OCI-LY1 (cell line): ENCODE results near the gene SHC3.

Experiments used
- H2AFZ ChIP-seq: fragments of 200-600 bp; sonication (generic), shearing (Covaris generic); 2 replicates; pipeline ENCODE4 v1.6.0; 2014; ENCODE audit warnings: antibody characterized with exemption, mild to moderate bottlenecking, low read length
- H3F3A ChIP-seq: fragments of 200-600 bp; sonication (generic), shearing (Covaris generic); 2 replicates; pipeline ENCODE4 v1.6.0; 2014; ENCODE audit warnings: mild to moderate bottlenecking, antibody characterized with exemption, low read length, moderate library complexity; ENCODE audit not compliant: insufficient read depth
- H3K27ac ChIP-seq: fragments of 200-600 bp; sonication (generic); 2 replicates; pipeline ENCODE4 v1.5.1; 2014; ENCODE audit warnings: low read length, mixed run types, mild to moderate bottlenecking, low read depth; ENCODE audit not compliant: poor library complexity, severe bottlenecking
- H3K27me3 ChIP-seq: fragments of 200-600 bp; sonication (generic); 2 replicates; pipeline ENCODE4 v1.6.0; 2014; ENCODE audit warnings: antibody characterized with exemption, mild to moderate bottlenecking, low read length, moderate library complexity; ENCODE audit not compliant: insufficient read depth
- H3K36me3 ChIP-seq: fragments of 200-600 bp; sonication (generic); 2 replicates; pipeline ENCODE4 v1.6.1; 2014; ENCODE audit warnings: mild to moderate bottlenecking, antibody characterized with exemption, low read length, moderate library complexity, mixed read lengths; ENCODE audit not compliant: insufficient read depth
- H3K4me1 ChIP-seq: fragments of 200-600 bp; sonication (generic); 2 replicates; pipeline ENCODE4 v1.5.1; 2014; ENCODE audit warnings: mild to moderate bottlenecking, low read length, moderate library complexity; ENCODE audit not compliant: insufficient read depth, severe bottlenecking
- H3K4me2 ChIP-seq: fragments of 200-600 bp; sonication (generic), shearing (Covaris generic); 2 replicates; pipeline ENCODE4 v1.6.1; 2014; ENCODE audit warnings: low read length
- H3K4me3 ChIP-seq: fragments of 200-600 bp; sonication (generic); 2 replicates; pipeline ENCODE4 v1.5.1; 2014; ENCODE audit warnings: low read length, low read depth, mild to moderate bottlenecking, mixed read lengths; ENCODE audit not compliant: poor library complexity, severe bottlenecking
- H3K79me2 ChIP-seq: fragments of 200-600 bp; shearing (Covaris generic); 2 replicates; pipeline ENCODE4 v1.6.1; 2016; ENCODE audit warnings: mixed run types, low read length, mixed read lengths; ENCODE audit not compliant: insufficient read depth
- H3K9ac ChIP-seq: fragments of 200-600 bp; sonication (generic), shearing (Covaris generic); 2 replicates; pipeline ENCODE4 v1.6.1; 2014; ENCODE audit warnings: mild to moderate bottlenecking, low read length, mixed read lengths
- H3K9me2 ChIP-seq: fragments of 200-600 bp; sonication (generic), shearing (Covaris generic); 2 replicates; pipeline ENCODE4 v1.6.1; 2014; ENCODE audit warnings: low read depth, mild to moderate bottlenecking, low read length, mixed read lengths
- H3K9me3 ChIP-seq: fragments of 200-600 bp; shearing (Covaris generic); 2 replicates; pipeline ENCODE4 v1.6.1; 2014; ENCODE audit warnings: low read length, mixed read lengths
- H4K20me1 ChIP-seq: fragments of 200-600 bp; sonication (generic), shearing (Covaris generic); 2 replicates; pipeline ENCODE4 v1.6.0; 2016; ENCODE audit warnings: mild to moderate bottlenecking, low read length; ENCODE audit not compliant: insufficient read depth
- CTCF ChIP-seq: fragments of 200-600 bp; sonication (generic), shearing (Covaris generic); IDR thresholded peaks from 2 replicates; pipeline ENCODE4 v1.5.1; 2017; ENCODE audit warnings: mild to moderate bottlenecking, antibody characterized with exemption, low read length, moderate library complexity, mixed read lengths
- EZH2 ChIP-seq: fragments of 200-600 bp; sonication (generic), shearing (Covaris generic); IDR thresholded peaks from 2 replicates; pipeline ENCODE4 v1.8.0; 2017; ENCODE audit warnings: borderline replicate concordance, mixed run types, mild to moderate bottlenecking, antibody characterized with exemption, low read length, moderate library complexity, mixed read lengths

The SHC3 gene

GRCh38 chr9:89038382-89039103 lies 140.1 kb downstream of the SHC3 start:
- no peak overlapping the region for H3K4me3 ChIP-seq
- no peak overlapping the region for H3K4me2 ChIP-seq
- H3K9ac ChIP-seq = no peak overlapping the region
- no peaks in the 10 kb centered on the region for H3K9me2 ChIP-seq
- no peak overlapping the region for H2AFZ ChIP-seq
- H3F3A ChIP-seq = no peaks in the 10 kb centered on the region
- no peaks in the 10 kb centered on the region for H3K36me3 ChIP-seq
- H3K9me3 ChIP-seq = no peaks in the 10 kb centered on the region
- no peaks in the 10 kb centered on the region for H4K20me1 ChIP-seq
- no peaks in the 10 kb centered on the region for H3K4me1 ChIP-seq
- TF ChIP-seq EZH2 = no peak
- no peak for TF ChIP-seq CTCF
- no peak overlapping the region for H3K27ac ChIP-seq
- no peaks in the 10 kb centered on the region for H3K27me3 ChIP-seq
- no peaks in the 10 kb centered on the region for H3K79me2 ChIP-seq

- Histone ChIP-seq H3K9me3 (no peaks in the 10 kb centered on the region), H3K4me3 (no peak overlapping the region), H3K27me3 (no peaks in the 10 kb centered on the region), H3K79me2 (no peaks in the 10 kb centered on the region), H3K4me2 (no peak overlapping the region), H4K20me1 (no peaks in the 10 kb centered on the region), H3F3A (no peaks in the 10 kb centered on the region), H3K4me1 (no peaks in the 10 kb centered on the region), H3K9me2 (no peaks in the 10 kb centered on the region), H2AFZ (no peak overlapping the region), H3K9ac (no peak overlapping the region), H3K36me3 (no peaks in the 10 kb centered on the region), H3K27ac (no peak overlapping the region)
- TF ChIP-seq CTCF = no peak
- no peak for TF ChIP-seq EZH2
Observed at GRCh38 chr9:89037891-89038290, 140.7 kb downstream of the SHC3 start.

GRCh38 chr9:89037346-89037745 lies 141.3 kb downstream of the SHC3 start:
- Histone ChIP-seq H3K4me2 (no peak overlapping the region), H3K36me3 (no peaks in the 10 kb centered on the region), H3K27ac (no peak overlapping the region), H3K9ac (no peak overlapping the region), H3K27me3 (no peaks in the 10 kb centered on the region), H3K4me3 (no peak overlapping the region), H4K20me1 (no peaks in the 10 kb centered on the region), H3K9me3 (no peaks in the 10 kb centered on the region), H3K79me2 (no peaks in the 10 kb centered on the region), H3K9me2 (no peaks in the 10 kb centered on the region), H3K4me1 (no peaks in the 10 kb centered on the region), H2AFZ (no peak overlapping the region), H3F3A (no peaks in the 10 kb centered on the region)
- no peak for TF ChIP-seq EZH2
- no peak for TF ChIP-seq CTCF
